K562 (cell line): ENCODE data around the gene ZNF860. TPM values are rescaled to one million over a fixed set of nuclear protein-coding genes. Genes with fewer than 3 reads are reported as not detected.

Source experiments
- ATAC-seq: fragments of 200-7000 bp; cut with Tn5 transposase; 3 replicates; pipeline ENCODE4 v1.9.1; 2020; ENCODE audit warnings: moderate library complexity
- BruUV-seq: library from RNA; stranded (reverse); fragments of 400-500 nt; replicated peaks from 2 replicates; lab custom pipeline; 2021; lab: Mats Ljungman, UMichigan
- CTCF ChIA-PET: fragments of 300-600 bp; formaldehyde crosslinking; extraction: SDS; loops from one replicate; lab custom pipeline; 2021; ENCODE audit warnings: low intra/inter-chr PET ratio; lab: Yijun Ruan, JAX
- POLR2A ChIA-PET: fragments of 300-600, 350-650 bp; sonication (Branson Sonifier 250); formaldehyde crosslinking; extraction: SDS; loops from one replicate; lab custom pipeline; 2021; ENCODE audit warnings: antibody characterized with exemption, inconsistent platforms; lab: Yijun Ruan, JAX
- DNase-seq, 4 experiments: peaks; one replicate each; pipeline versions ENCODE4 v3.0.0 to v3.0.0-alpha.2; 2011 to 2018; ENCODE audit warnings: low spot score in 3 of 4, mixed read lengths in 3 of 4; ENCODE audit errors: extremely low read depth in 1 of 4
- FAIRE-seq: peaks from 2 replicates; lab custom pipeline; 2011; peaks lifted over from hg19 to GRCh38; lab: Jason Lieb, UNC
- H2AFZ ChIP-seq: 2 replicates; pipeline ENCODE4 v1.6.0; 2011; ENCODE audit warnings: low read depth, low read length, control low read depth, inconsistent platforms
- H3K27ac ChIP-seq: fragments of 200-600 bp; 3 replicates; pipeline ENCODE4 v1.8.0; 2011; ENCODE audit warnings: low read depth, mild to moderate bottlenecking, control low read depth, inconsistent platforms, low read length, moderate library complexity, mixed read lengths; ENCODE audit errors: extremely low read depth
- H3K27me3 ChIP-seq, 2 experiments: fragments of 300-600 bp in 1 of 2; 2 replicates in 1 of 2; 3 replicates in 1 of 2; pipeline versions ENCODE4 v1.6.0 to v1.8.0; 2011; ENCODE audit warnings: inconsistent platforms in 2 of 2, low read length in 2 of 2, mild to moderate bottlenecking in 1 of 2, mixed read lengths in 1 of 2, moderate library complexity in 1 of 2; ENCODE audit not compliant: control insufficient read depth in 2 of 2, insufficient read depth in 2 of 2
- H3K36me3 ChIP-seq: fragments of 300-600 bp; 3 replicates; pipeline ENCODE4 v1.8.0; 2011; ENCODE audit warnings: mild to moderate bottlenecking, low read length, inconsistent platforms; ENCODE audit not compliant: control insufficient read depth, insufficient read depth
- H3K4me1 ChIP-seq, 2 experiments: fragments of 200-600 bp in 1 of 2; replicated peaks in 1 of 2; 2 replicates in 1 of 2; 3 replicates in 1 of 2; pipeline versions ENCODE4 v1.5.1 to v1.8.0; 2011; ENCODE audit warnings: inconsistent platforms in 2 of 2, low read length in 2 of 2, mild to moderate bottlenecking in 1 of 2, mixed read lengths in 1 of 2, moderate library complexity in 1 of 2; ENCODE audit not compliant: control insufficient read depth in 2 of 2, insufficient read depth in 2 of 2
- H3K4me2 ChIP-seq: 2 replicates; pipeline ENCODE4 v1.6.1; 2011; ENCODE audit warnings: low read length, control low read depth, inconsistent platforms, mixed read lengths; ENCODE audit not compliant: insufficient read depth
- H3K4me3 ChIP-seq: fragments of 200-600 bp; sonication (generic), shearing (Covaris generic); 2 replicates; pipeline ENCODE4 v1.5.1; 2016; ENCODE audit warnings: control low read depth, inconsistent platforms
- H3K79me2 ChIP-seq: fragments of 200-600 bp; 3 replicates; pipeline ENCODE4 v1.8.0; 2011; ENCODE audit warnings: low read length, inconsistent platforms; ENCODE audit not compliant: control insufficient read depth, insufficient read depth
- H3K9ac ChIP-seq, 2 experiments: 2 replicates each; pipeline versions ENCODE4 v1.6.0 to v1.6.1; 2011; ENCODE audit warnings: low read depth in 2 of 2, low read length in 2 of 2, control low read depth in 1 of 2, inconsistent platforms in 1 of 2, mild to moderate bottlenecking in 1 of 2, mixed read lengths in 1 of 2; ENCODE audit not compliant: insufficient read depth in 1 of 2
- H3K9me1 ChIP-seq: one replicate; pipeline ENCODE4 v1.6.0; 2011; ENCODE audit warnings: inconsistent platforms, mild to moderate bottlenecking, low read length, moderate library complexity; ENCODE audit not compliant: control insufficient read depth, insufficient read depth
- H3K9me3 ChIP-seq: replicated peaks from 2 replicates; pipeline ENCODE4 v1.5.1; 2011; ENCODE audit warnings: low read depth, low read length, inconsistent platforms; ENCODE audit not compliant: control insufficient read depth, insufficient read depth
- H4K20me1 ChIP-seq: replicated peaks from 2 replicates; pipeline ENCODE4 v1.6.1; 2011; ENCODE audit warnings: low read length, inconsistent platforms, mixed read lengths; ENCODE audit not compliant: control insufficient read depth, insufficient read depth
- CREM ChIP-seq: IDR thresholded peaks from 2 replicates; pipeline ENCODE4 v1.6.1; 2014; ENCODE audit warnings: antibody characterized with exemption, low read depth
- FOXJ3 ChIP-seq: sonication (generic); formaldehyde crosslinking; IDR thresholded peaks from 2 replicates; pipeline ENCODE4 v1.4.0; 2020; ENCODE audit warnings: mild to moderate bottlenecking, missing genetic modification reagents
- KDM1A ChIP-seq, 2 experiments: fragments of 450-650 bp; IDR thresholded peaks; 2 replicates each; pipeline ENCODE4 v1.6.1; 2016; ENCODE audit warnings: mild to moderate bottlenecking in 2 of 2
- POU5F1 ChIP-seq: fragments of 150-350 bp; IDR thresholded peaks from 2 replicates; pipeline ENCODE4 v1.6.1; 2014; ENCODE audit warnings: borderline replicate concordance, low read length, low read depth, mild to moderate bottlenecking; ENCODE audit not compliant: partially characterized antibody
- ZNF133 ChIP-seq: fragments of 250-450 bp; sonication (Bioruptor Pico); IDR thresholded peaks from 2 replicates; pipeline ENCODE4 v1.4.0; 2020; ENCODE audit warnings: mild to moderate bottlenecking
- ZNF436 ChIP-seq: fragments of 250-450, 450-650 bp; sonication (Bioruptor Pico); formaldehyde crosslinking; IDR thresholded peaks from 2 replicates; pipeline ENCODE4 v1.7.0; 2020; ENCODE audit warnings: mild to moderate bottlenecking
- ZNF717 ChIP-seq: fragments of 250-450 bp; sonication (Bioruptor Pico); IDR thresholded peaks from 2 replicates; pipeline ENCODE4 v1.5.0; 2021
- WGBS: fragments of 100-300 bp; shearing (Covaris generic); methylation state at CpG from one replicate; pipeline ENCODE4 v1.1.6; 2016; ENCODE audit warnings: low coverage, mixed read lengths; ENCODE audit not compliant: insufficient coverage; ENCODE audit errors: missing lambda C conversion rate; 5-methylcytosine and 5-hydroxymethylcytosine counted together
- in situ Hi-C: fragments of 300-500 bp; cut with MboI; formaldehyde crosslinking; loops from 4 replicates; pipeline ENCODE4 v1.15.0; 2018; ENCODE audit warnings: inconsistent platforms, mixed read lengths
- intact Hi-C: fragments of 100-400 bp; cut with micrococcal nuclease; formaldehyde crosslinking; loops from 2 replicates; pipeline ENCODE4 v1.14.2; 2022
- polyA plus RNA-seq, 8 experiments: library from polyadenylated mRNA; depleted of rRNA in 4 of 8; stranded (reverse) in 5 of 8; unstranded in 3 of 8; fragments of >200 nt; fragmentation: Nextera tagmentation in 2 of 8; fragmentation: Illumina TruSeq in 1 of 8; extraction: Ambion mirVana in 2 of 8; extraction: Trizol in 1 of 8; gene quantifications; 2 replicates each; pipeline versions ENCODE4 v1.2.1 to v1.2.3, GENCODE V29; 2011 to 2014; ENCODE audit warnings: inconsistent platforms in 1 of 8, missing spikeins in 1 of 8
- total RNA-seq, 7 experiments: library from RNA; depleted of rRNA in 6 of 7; stranded (reverse); fragments of >200 nt in 6 of 7; fragmentation: Illumina TruSeq in 2 of 7; extraction: Trizol in 2 of 7; gene quantifications; 2 replicates each; pipeline versions ENCODE4 v1.2.1 to v1.2.3, GENCODE V29; 2011 to 2021; ENCODE audit warnings: low replicate concordance in 1 of 7
- TF ChIP-seq, protein P1 (sequence below): sonication (generic); formaldehyde crosslinking; IDR thresholded peaks from 2 replicates; pipeline ENCODE4 v1.8.0; 2022; ENCODE audit warnings: missing genetic modification reagents, mild to moderate bottlenecking, borderline replicate concordance
- TF ChIP-seq, protein P2 (sequence below): sonication (generic); formaldehyde crosslinking; IDR thresholded peaks from 2 replicates; pipeline ENCODE4 v1.8.0; 2022; ENCODE audit warnings: mild to moderate bottlenecking, missing genetic modification reagents
- TF ChIP-seq, protein P3 (sequence below), 2 experiments: fragments of 450-650 bp; IDR thresholded peaks; 2 replicates each; pipeline ENCODE4 v1.6.1; 2018; ENCODE audit warnings: mild to moderate bottlenecking in 2 of 2, low read depth in 1 of 2; ENCODE audit not compliant: partially characterized antibody in 2 of 2
- TF ChIP-seq, protein P4 (sequence below): sonication (generic); IDR thresholded peaks from 2 replicates; pipeline ENCODE4 v1.6.1; 2016
- TF ChIP-seq, protein P5 (sequence below): fragments of 450-650 bp; IDR thresholded peaks from 2 replicates; pipeline ENCODE4 v1.6.1; 2018; ENCODE audit not compliant: partially characterized antibody

ZNF860 gene
- total and polyA plus RNA-seq, 9 of the 15 experiments (the other 6 are each of a cell fraction or from before 2014, with no cell fraction given), result not detected

DNA sequence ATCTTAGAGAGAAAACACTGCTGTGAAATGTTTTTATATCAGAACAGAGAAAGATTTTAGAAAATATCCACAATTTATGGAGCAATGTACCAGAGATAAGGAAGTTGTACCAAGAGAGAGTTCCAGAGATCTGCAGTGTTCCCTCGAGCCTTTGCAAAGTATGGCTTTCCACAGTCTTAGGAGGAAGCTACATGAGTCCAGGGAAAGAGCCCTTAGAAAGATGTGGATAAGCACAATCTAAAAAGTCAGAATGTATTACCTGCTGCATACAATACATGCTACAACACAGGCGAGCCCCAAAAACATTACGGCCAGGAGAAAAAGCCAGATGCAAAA lies 56.4 kb downstream of the ZNF860 start (continued):
- no peak for TF ChIP-seq ZNF436 (CRISPR knock-in tag)
- TF ChIP-seq ZNF133 (CRISPR knock-in tag), result no peak
- TF ChIP-seq, protein P1, sequence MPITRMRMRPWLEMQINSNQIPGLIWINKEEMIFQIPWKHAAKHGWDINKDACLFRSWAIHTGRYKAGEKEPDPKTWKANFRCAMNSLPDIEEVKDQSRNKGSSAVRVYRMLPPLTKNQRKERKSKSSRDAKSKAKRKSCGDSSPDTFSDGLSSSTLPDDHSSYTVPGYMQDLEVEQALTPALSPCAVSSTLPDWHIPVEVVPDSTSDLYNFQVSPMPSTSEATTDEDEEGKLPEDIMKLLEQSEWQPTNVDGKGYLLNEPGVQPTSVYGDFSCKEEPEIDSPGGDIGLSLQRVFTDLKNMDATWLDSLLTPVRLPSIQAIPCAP (CRISPR knock-in tag), result no peak
- TF ChIP-seq, protein P2, sequence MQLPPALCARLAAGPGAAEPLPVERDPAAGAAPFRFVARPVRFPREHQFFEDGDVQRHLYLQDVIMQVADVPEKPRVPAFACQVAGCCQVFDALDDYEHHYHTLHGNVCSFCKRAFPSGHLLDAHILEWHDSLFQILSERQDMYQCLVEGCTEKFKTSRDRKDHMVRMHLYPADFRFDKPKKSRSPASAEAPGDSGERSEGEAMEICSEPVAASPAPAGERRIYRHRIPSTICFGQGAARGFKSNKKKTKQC, result no peak
- no peak for TF ChIP-seq POU5F1

DNA sequence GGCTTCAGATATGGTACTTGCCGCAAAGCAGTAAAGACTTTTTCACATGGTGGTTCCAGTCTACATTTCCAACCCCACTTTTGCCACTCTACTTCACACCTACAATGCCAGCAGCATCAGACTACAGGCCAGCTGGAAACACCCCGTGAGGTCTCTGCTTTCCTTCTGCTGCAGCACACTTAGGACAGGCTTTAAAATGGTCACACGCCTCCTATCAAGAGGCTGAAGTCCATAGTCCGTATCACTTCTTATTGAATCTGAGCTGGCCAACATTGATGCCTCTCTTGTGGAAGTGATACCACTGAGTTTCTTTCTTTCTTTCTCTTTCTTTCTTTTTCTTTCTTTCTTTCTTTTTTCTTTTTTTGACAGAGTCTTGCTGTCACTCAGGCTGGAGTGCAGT lies 59.8 kb downstream of the ZNF860 start:
- no peak overlapping the region for H3K4me3 ChIP-seq
- no peak overlapping the region for H3K9ac ChIP-seq
- no peaks in the 10 kb centered on the region for H3K79me2 ChIP-seq
- H4K20me1 ChIP-seq, result no peaks in the 10 kb centered on the region
- no peak for ATAC-seq
- WGBS, result 4% methylated on average over 4 of the region's 4 CpGs
- intact Hi-C loops (no loop called here), in situ Hi-C loops (no loop called here)
- H3K4me2 ChIP-seq, result no peak overlapping the region
- H3K4me1 ChIP-seq, result no peaks in the 10 kb centered on the region; a peak in 1 of 5 replicates
- H3K9me1 ChIP-seq, result no peaks in the 10 kb centered on the region
- no peak overlapping the region for H3K27ac ChIP-seq
- DNase-seq, result no peak
- no TSS peak for BruUV-seq
- FAIRE-seq, result no peak
- no peaks in the 10 kb centered on the region for H3K27me3 ChIP-seq
- H3K36me3 ChIP-seq, result no peaks in the 10 kb centered on the region
- H2AFZ ChIP-seq, result no peak overlapping the region
- peaks cover 2% of the 10 kb centered on the region for H3K9me3 ChIP-seq
- POLR2A ChIA-PET, result no interaction called here
- CTCF ChIA-PET, result no interaction called here
- TF ChIP-seq KDM1A (IDR thresholded peaks at IDR 0.05), result no peak
- TF ChIP-seq, protein P3, sequence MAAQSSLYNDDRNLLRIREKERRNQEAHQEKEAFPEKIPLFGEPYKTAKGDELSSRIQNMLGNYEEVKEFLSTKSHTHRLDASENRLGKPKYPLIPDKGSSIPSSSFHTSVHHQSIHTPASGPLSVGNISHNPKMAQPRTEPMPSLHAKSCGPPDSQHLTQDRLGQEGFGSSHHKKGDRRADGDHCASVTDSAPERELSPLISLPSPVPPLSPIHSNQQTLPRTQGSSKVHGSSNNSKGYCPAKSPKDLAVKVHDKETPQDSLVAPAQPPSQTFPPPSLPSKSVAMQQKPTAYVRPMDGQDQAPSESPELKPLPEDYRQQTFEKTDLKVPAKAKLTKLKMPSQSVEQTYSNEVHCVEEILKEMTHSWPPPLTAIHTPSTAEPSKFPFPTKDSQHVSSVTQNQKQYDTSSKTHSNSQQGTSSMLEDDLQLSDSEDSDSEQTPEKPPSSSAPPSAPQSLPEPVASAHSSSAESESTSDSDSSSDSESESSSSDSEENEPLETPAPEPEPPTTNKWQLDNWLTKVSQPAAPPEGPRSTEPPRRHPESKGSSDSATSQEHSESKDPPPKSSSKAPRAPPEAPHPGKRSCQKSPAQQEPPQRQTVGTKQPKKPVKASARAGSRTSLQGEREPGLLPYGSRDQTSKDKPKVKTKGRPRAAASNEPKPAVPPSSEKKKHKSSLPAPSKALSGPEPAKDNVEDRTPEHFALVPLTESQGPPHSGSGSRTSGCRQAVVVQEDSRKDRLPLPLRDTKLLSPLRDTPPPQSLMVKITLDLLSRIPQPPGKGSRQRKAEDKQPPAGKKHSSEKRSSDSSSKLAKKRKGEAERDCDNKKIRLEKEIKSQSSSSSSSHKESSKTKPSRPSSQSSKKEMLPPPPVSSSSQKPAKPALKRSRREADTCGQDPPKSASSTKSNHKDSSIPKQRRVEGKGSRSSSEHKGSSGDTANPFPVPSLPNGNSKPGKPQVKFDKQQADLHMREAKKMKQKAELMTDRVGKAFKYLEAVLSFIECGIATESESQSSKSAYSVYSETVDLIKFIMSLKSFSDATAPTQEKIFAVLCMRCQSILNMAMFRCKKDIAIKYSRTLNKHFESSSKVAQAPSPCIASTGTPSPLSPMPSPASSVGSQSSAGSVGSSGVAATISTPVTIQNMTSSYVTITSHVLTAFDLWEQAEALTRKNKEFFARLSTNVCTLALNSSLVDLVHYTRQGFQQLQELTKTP (IDR thresholded peaks at IDR 0.05; ENCODE audit: low read depth in 1 of 2, partially characterized antibody in 2 of 2), result no peak
- TF ChIP-seq CREM, result no peak
- TF ChIP-seq, protein P4, sequence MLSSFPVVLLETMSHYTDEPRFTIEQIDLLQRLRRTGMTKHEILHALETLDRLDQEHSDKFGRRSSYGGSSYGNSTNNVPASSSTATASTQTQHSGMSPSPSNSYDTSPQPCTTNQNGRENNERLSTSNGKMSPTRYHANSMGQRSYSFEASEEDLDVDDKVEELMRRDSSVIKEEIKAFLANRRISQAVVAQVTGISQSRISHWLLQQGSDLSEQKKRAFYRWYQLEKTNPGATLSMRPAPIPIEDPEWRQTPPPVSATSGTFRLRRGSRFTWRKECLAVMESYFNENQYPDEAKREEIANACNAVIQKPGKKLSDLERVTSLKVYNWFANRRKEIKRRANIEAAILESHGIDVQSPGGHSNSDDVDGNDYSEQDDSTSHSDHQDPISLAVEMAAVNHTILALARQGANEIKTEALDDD, result no peak
- TF ChIP-seq ZNF717 (CRISPR knock-in tag), result no peak
- TF ChIP-seq, protein P5, sequence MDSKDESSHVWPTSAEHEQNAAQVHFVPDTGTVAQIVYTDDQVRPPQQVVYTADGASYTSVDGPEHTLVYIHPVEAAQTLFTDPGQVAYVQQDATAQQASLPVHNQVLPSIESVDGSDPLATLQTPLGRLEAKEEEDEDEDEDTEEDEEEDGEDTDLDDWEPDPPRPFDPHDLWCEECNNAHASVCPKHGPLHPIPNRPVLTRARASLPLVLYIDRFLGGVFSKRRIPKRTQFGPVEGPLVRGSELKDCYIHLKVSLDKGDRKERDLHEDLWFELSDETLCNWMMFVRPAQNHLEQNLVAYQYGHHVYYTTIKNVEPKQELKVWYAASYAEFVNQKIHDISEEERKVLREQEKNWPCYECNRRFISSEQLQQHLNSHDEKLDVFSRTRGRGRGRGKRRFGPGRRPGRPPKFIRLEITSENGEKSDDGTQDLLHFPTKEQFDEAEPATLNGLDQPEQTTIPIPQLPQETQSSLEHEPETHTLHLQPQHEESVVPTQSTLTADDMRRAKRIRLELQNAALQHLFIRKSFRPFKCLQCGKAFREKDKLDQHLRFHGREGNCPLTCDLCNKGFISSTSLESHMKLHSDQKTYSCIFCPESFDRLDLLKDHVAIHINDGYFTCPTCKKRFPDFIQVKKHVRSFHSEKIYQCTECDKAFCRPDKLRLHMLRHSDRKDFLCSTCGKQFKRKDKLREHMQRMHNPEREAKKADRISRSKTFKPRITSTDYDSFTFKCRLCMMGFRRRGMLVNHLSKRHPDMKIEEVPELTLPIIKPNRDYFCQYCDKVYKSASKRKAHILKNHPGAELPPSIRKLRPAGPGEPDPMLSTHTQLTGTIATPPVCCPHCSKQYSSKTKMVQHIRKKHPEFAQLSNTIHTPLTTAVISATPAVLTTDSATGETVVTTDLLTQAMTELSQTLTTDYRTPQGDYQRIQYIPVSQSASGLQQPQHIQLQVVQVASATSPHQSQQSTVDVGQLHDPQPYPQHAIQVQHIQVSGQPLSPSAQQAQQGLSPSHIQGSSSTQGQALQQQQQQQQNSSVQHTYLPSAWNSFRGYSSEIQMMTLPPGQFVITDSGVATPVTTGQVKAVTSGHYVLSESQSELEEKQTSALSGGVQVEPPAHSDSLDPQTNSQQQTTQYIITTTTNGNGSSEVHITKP, result no peak
- TF ChIP-seq FOXJ3 (CRISPR knock-in tag), result no peak
